GM12878 (cell line): ENCODE data around the gene UPF1. TPM values are rescaled to one million over a fixed set of nuclear protein-coding genes. Genes with fewer than 3 reads are reported as not detected.
A peak's percentile ranks its signal among the peaks of the same experiment; 100 is the strongest.

Experiments
- ATAC-seq: fragments of 200-7000 bp; cut with Tn5 transposase; 3 replicates; pipeline ENCODE4 v1.9.1; 2020; ENCODE audit warnings: mild to moderate bottlenecking, moderate library complexity
- BruUV-seq: library from RNA; stranded (reverse); fragments of 400-500 nt; replicated peaks from 2 replicates; lab custom pipeline; 2021; lab: Mats Ljungman, UMichigan
- CTCF ChIA-PET: fragments of 300-600 bp; sonication (Branson Sonifier 250); formaldehyde crosslinking; extraction: SDS; loops from one replicate; lab custom pipeline; 2021; ENCODE audit warnings: inconsistent platforms; lab: Yijun Ruan, JAX
- POLR2A ChIA-PET: fragments of 350-600 bp; formaldehyde crosslinking; extraction: SDS; loops from one replicate; lab custom pipeline; 2021; ENCODE audit warnings: inconsistent platforms; lab: Charles Lee
- RAD21 ChIA-PET: fragments of 300-600 bp; sonication (Branson Sonifier 250); formaldehyde crosslinking; loops from one replicate; lab custom pipeline; 2023; ENCODE audit warnings: antibody characterized with exemption; ENCODE audit not compliant: unreplicated experiment; lab: Charles Lee
- SMC1A ChIA-PET: fragments of 300-600 bp; sonication (Branson Sonifier 250); formaldehyde crosslinking; loops from one replicate; lab custom pipeline; 2023; ENCODE audit not compliant: unreplicated experiment, uncharacterized antibody; lab: Charles Lee
- DNase-seq: peaks from one replicate; pipeline ENCODE4 v3.0.0-alpha.2; 2011; ENCODE audit warnings: low read depth, low spot score
- FAIRE-seq: peaks from 3 replicates; lab custom pipeline; 2011; peaks lifted over from hg19 to GRCh38; lab: Jason Lieb, UNC
- H2AFZ ChIP-seq: 2 replicates; pipeline ENCODE4 v1.6.0; 2011; ENCODE audit warnings: low read depth, low read length, control low read depth; ENCODE audit not compliant: control insufficient read depth
- H3K27ac ChIP-seq: 2 replicates; pipeline ENCODE4 v1.5.1; 2011; ENCODE audit warnings: control low read depth; ENCODE audit not compliant: control insufficient read depth, insufficient read depth
- H3K27me3 ChIP-seq, 2 experiments: replicated peaks in 1 of 2; 2 replicates each; pipeline versions ENCODE4 v1.6.0 to v1.6.1; 2011; ENCODE audit warnings: low read length in 1 of 2; ENCODE audit not compliant: control insufficient read depth in 2 of 2, insufficient read depth in 2 of 2
- H3K36me3 ChIP-seq, 2 experiments: 2 replicates each; pipeline ENCODE4 v1.5.1; 2011; ENCODE audit warnings: low read length in 1 of 2; ENCODE audit not compliant: control insufficient read depth in 2 of 2, insufficient read depth in 2 of 2
- H3K4me1 ChIP-seq: 2 replicates; pipeline ENCODE4 v1.6.1; 2011; ENCODE audit warnings: mild to moderate bottlenecking, low read length, moderate library complexity, mixed read lengths; ENCODE audit not compliant: control insufficient read depth, insufficient read depth
- H3K4me2 ChIP-seq: 2 replicates; pipeline ENCODE4 v1.6.0; 2011; ENCODE audit warnings: control low read depth; ENCODE audit not compliant: control insufficient read depth, insufficient read depth
- H3K4me3 ChIP-seq: fragments of 200-600 bp; sonication (generic); 2 replicates; pipeline ENCODE4 v1.5.1; 2016
- H3K79me2 ChIP-seq: 2 replicates; pipeline ENCODE4 v1.6.0; 2011; ENCODE audit warnings: low read length; ENCODE audit not compliant: control insufficient read depth, insufficient read depth
- H3K9ac ChIP-seq: 2 replicates; pipeline ENCODE4 v1.8.0; 2011; ENCODE audit warnings: low read length, control low read depth, mixed read lengths; ENCODE audit not compliant: control insufficient read depth, insufficient read depth
- H3K9me3 ChIP-seq: replicated peaks from 3 replicates; pipeline ENCODE4 v1.5.1; 2011; ENCODE audit warnings: mild to moderate bottlenecking, low read length; ENCODE audit not compliant: control insufficient read depth, insufficient read depth
- H4K20me1 ChIP-seq: 2 replicates; pipeline ENCODE4 v1.6.0; 2011; ENCODE audit not compliant: control insufficient read depth, insufficient read depth
- CTCF ChIP-seq, 3 experiments: IDR thresholded peaks in 2 of 3; conservative IDR thresholded peaks in 1 of 3; 2 replicates each; pipeline ENCODE4 v1.5.1; 2011; ENCODE audit warnings: low read depth in 3 of 3, low read length in 3 of 3, mild to moderate bottlenecking in 3 of 3, control low read depth in 2 of 3, moderate library complexity in 2 of 3, inconsistent platforms in 1 of 3, mixed read lengths in 1 of 3; ENCODE audit not compliant: control insufficient read depth in 2 of 3, insufficient read depth in 1 of 3; ENCODE audit errors: extremely low read depth in 1 of 3
- MYB ChIP-seq: fragments of 150-350 bp; IDR thresholded peaks from 2 replicates; pipeline ENCODE4 v1.6.1; 2014; ENCODE audit warnings: mild to moderate bottlenecking, low read depth, low read length, borderline replicate concordance
- POLR2A ChIP-seq: IDR thresholded peaks from 2 replicates; pipeline ENCODE4 v1.6.1; 2011; ENCODE audit warnings: low read depth, mild to moderate bottlenecking, low read length
- WGBS: methylation state at CpG from one replicate; pipeline ENCODE4 v1.1.6; 2016; ENCODE audit warnings: low lambda C conversion rate; ENCODE audit not compliant: insufficient replicate concordance, insufficient coverage; ENCODE audit errors: missing lambda C conversion rate; 5-methylcytosine and 5-hydroxymethylcytosine counted together
- in situ Hi-C: fragments of 300-500 bp; cut with MboI; formaldehyde crosslinking; loops from 9 replicates; pipeline ENCODE4 v1.14.3; 2018; ENCODE audit warnings: mixed read lengths
- intact Hi-C: fragments of 100-400 bp; cut with micrococcal nuclease; formaldehyde crosslinking; loops from one replicate; pipeline ENCODE4 v1.14.2; 2022; ENCODE audit not compliant: unreplicated experiment
- polyA plus RNA-seq, 11 experiments: library from polyadenylated mRNA; depleted of rRNA in 4 of 11; unstranded in 6 of 11; stranded (reverse) in 5 of 11; fragments of >200 nt; fragmentation: Nextera tagmentation in 4 of 11; fragmentation: Illumina TruSeq in 1 of 11; extraction: Ambion mirVana in 4 of 11; extraction: Trizol in 1 of 11; gene quantifications; 1 replicate in 1 of 11; 2 replicates in 10 of 11; pipeline versions ENCODE4 v1.2.1 to v1.2.3, GENCODE V29; 2011 to 2016; ENCODE audit warnings: inconsistent platforms in 2 of 11, missing spikeins in 2 of 11, low read depth in 1 of 11
- total RNA-seq, 4 experiments: library from RNA; depleted of rRNA in 3 of 4; stranded (reverse); fragments of >200 nt in 3 of 4; fragmentation: Illumina TruSeq in 1 of 4; extraction: Trizol in 1 of 4; gene quantifications; 2 replicates each; pipeline versions ENCODE4 v1.2.1 to v1.2.3, GENCODE V29; 2013 to 2021

The UPF1 gene
- total and polyA plus RNA-seq, 10 of the 15 experiments (the other 5 are each of a cell fraction or from before 2014, with no cell fraction given) = 0.58 to 80.9 (median 18.7) TPM

- Histone ChIP-seq H3K4me3 (peak overlapping the region; percentile 93), H3K4me2 (peak overlapping the region; percentile 73), H3K9me3 (no peaks in the 10 kb centered on the region), H2AFZ (no peak overlapping the region), H3K79me2 (peaks cover 58% of the 10 kb centered on the region), H3K27me3 (no peaks in the 10 kb centered on the region), H3K36me3 (peaks cover 4 to 6% of the 10 kb centered on the region in 2 experiments; a peak in 3 of 4 replicates), H4K20me1 (peaks cover 15% of the 10 kb centered on the region), H3K4me1 (peaks cover 5% of the 10 kb centered on the region), H3K27ac (peak overlapping the region; percentile 91), H3K9ac (peak overlapping the region; percentile 84)
- ChIA-PET RAD21 (interaction anchor here (1.0 to 3.5 kb wide), 5 partner anchors 9 to 313 kb away, joined by 3 to 24 read pairs (median 4); no protein-coding TSS in a partner anchor), CTCF (interaction anchor here (0.7 to 8.2 kb wide), 4 partner anchors 9 to 312 kb away, joined by 3 to 109 read pairs (median 5); no protein-coding TSS in a partner anchor), SMC1A (interaction anchor here (1.3 to 4.2 kb wide), 4 partner anchors 11 to 30 kb away, joined by 4 to 24 read pairs (median 8); no protein-coding TSS in a partner anchor), POLR2A (interaction anchor here (0.5 to 2.2 kb wide), 8 partner anchors 8 to 1944 kb away, joined by 3 to 8 read pairs (median 4); partner anchors contain the start of genes COPE and F2RL3)
- in situ Hi-C loops (no loop called here), intact Hi-C loops (loop anchor here (5.0 kb wide), 1 partner anchor 240 kb away; no protein-coding TSS in a partner anchor)
- DNase-seq (no peak), FAIRE-seq (no peak), ATAC-seq (peak; percentile 66)
- under 1% methylated on average over 35 of the region's 69 CpGs for WGBS
- TF ChIP-seq MYB (no peak), CTCF (IDR thresholded peaks at IDR 0.05 in 2 of 3, conservative IDR thresholded peaks at IDR 0.05 in 1 of 3; ENCODE audit: control insufficient read depth in 2 of 3, extremely low read depth in 1 of 3, insufficient read depth in 1 of 3, low read depth in 3 of 3, low read length in 3 of 3) (peak; percentile 11 to 29 (median 27); a peak in 4 of 6 replicates), POLR2A (0 out of 2 replicates have a peak, but pooled peaks have one; percentile 9)
- BruUV-seq = no TSS peak
Observed at GRCh38 chr19:18832306-18833140, 764 bp downstream of the UPF1 start.
